ENCODE results near the gene TMA7.

The TMA7 gene

GRCh38 chr3:48409291-48410201 is 30.5 kb upstream of the TMA7 start:
- no peak for DNase-seq

DNA sequence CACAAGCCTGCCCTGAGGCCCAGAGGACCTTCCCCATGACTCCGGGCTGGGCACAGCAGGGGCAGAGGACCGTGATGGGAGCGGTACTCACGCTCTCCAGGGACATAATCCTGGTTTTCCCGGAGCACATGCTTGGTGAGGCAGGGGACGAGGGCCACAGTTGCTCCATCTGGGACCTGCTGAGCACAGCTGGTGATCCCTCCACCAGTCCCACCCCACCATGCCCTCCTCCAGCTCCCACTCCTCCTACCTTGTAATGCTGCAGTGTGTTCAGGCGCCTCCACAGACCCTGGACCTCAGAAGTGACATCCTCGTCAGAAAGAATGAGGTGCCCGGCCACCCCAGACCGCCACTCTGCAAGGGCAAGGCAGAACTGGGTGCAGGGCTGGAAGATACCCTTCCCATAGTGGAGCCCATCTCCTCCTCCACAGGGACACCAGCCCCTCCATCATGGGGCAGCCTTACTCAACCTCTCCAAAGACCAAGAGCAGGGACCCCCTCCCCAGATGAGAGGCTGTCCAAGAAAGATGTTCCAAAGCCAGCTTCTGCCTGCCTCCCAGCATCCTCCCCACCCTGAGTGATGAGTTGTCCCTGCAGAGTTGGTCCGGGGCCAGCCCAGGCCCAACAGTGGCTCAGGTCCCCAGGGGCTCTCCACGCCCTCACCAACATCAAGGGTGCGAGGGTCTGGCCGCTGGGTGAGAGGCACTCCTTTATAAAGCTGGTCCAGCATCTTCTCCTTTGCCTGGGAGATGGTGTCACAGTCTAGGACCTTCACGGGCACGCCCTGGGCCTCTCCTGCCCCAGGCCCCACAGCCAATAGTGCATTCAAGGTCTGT is 29.6 kb upstream of the TMA7 start:
- no peak for DNase-seq

DNA sequence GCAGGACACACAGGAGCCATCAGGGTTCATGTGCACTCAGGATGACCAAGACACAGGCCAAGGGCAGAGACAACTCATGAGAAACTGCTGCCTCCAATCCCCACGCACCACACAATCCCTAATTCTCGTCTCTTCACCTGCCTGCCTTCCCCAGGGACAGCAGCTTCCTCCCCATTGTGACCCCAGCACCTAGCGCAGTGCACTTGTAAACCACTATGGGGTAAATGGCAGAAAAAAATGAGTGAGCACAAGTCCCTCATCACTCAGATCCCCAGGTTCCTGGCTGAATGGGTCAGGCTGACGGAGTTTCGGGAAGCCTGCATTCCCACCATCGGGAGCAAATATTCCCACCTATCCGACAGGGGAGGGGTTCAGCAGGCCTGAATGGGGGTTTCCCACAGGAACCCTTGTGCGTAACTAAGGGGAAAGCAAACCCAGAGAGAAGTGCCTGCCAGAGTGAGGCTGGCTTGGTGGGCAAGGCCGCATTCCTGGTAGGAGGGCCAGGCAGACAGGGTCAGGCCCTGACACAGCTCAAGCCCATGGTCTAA is 28.9 kb upstream of the TMA7 start:
- no peak for DNase-seq

DNA sequence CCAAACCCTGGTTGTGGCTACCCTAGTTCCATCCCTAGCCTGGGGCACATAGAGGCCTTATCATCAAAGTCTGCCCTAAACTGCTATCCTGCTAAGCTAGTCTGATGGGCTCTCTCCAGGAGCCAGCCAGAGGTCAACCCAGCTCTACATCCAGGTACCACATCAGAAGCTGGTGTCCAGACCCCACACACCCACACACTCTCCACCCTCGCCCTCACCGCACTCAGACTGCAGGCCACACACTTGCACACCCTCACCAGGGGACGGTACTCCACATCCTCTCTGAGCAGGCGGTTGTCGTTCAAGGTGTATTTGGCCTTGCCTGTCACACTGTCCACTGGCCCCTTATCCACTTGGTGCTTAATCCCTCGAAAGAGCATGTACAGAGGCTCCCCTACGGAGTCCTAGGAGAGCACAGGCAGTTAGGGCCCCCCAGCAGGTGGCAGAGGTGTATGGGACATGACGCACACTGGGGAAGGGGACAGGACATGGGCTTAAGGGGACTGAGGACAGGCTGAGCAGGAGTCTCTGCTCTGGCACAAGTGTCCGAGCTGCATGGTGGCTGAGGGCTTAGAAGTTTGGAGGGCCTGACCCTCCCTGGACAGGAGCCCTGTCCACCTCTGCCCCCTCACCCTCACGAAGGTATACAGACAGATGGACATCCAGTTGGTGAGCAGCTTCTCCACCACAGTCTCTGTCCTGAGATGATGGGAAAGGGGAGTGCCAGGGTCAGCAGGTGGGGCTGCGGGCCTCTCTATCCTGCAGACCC is 28.3 kb upstream of the TMA7 start:
- DNase-seq, result no peak

DNA sequence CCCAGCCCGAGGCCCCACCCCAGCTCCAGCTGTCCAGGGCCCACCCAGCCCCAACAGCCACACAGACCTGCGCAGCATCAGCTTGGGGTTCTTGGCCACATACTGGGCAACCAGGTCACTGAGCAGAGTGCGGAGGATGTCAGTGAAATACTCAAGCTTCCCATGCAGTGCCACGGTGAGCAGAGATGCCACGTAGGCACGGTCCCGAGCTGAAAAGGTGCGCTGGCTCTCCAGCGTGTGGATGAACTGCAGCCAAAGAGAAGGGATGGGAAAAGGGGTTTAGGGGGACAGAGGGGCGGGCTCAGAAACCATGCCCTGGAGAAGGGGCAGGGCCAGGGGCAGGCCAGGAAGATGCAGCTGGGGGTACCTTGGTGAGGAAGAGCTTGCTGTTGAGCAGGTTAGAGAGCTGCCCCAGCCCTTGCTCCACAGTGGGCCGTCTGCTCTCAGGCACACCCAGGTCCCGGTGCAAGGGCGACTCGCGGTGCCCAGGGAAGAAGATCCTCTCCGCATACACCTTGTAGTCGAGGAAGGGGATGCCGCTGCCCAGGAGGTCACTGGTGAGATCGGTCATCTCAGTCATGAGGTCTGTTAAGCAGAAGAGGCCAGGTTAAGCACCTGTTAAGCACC is 27.6 kb upstream of the TMA7 start:
- DNase-seq, result no peak

GRCh38 chr3:48413086-48413485 is 27.0 kb upstream of the TMA7 start:
- DNase-seq, result no peak

GRCh38 chr3:48413611-48414010 is 26.4 kb upstream of the TMA7 start:
- no peak for DNase-seq

DNA sequence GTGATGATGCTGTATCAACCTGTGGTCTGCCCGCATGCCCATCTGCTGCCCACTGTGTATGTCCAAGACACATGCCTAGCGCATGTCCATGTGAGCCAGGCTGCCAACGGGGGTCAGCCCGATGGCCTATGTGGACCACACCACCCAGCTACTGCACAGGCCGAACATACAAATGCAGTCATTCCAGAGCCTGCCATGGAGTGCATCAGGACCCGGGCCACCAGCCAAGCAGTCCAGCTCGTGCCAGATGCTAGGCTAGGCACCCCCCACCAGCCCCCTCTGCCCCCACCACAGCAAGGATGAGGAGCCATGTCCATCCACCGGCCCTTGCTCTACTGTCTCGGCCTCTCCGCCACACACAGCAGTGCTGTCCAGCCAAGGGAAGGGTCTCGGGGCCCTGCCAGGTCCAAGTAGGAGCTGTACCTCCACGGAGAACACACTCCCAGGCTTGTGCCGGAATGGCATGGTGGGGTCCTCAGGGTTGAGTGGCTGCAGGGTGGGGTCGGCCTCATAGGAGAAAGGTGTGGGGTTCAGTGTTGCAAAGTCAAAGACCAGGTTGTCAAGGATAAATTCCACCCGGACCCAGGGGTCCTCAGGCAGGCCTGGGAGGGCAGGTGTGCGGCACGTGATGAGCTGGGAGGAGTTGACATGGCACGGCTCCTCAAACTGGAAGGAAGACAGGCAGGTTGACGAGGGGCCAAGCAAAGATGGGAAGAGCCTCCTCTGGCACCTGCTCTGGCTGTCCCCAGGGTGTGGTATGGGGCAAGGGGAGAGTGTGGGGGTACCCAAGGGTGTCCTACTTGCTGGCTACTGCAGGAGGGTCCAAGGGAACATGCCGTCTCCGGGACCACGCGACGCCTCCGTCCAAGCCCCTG is 25.4 kb upstream of the TMA7 start:
- DNase-seq, result no peak

GRCh38 chr3:48415251-48415953 is 24.7 kb upstream of the TMA7 start:
- no peak for DNase-seq

DNA sequence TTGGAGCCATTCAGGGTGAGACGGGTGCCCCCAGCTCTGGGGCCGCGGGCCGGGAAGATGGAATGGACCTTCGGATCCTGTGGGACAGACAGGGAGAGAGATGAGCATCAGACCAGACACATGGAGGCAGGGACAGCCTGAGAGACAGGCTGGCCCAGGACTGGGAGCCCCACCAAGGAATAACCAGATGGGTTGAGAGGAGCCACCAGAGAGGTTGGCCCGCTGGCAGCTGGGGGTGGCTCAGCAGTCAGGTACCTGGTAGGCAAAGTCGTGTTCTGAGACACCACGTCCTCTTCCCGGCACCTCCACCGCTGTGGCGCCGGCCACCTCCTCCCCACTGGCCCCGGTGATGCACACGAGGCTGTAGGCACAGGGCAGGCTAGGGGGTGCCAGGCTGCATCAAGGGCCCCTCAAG is 24.0 kb upstream of the TMA7 start:
- DNase-seq, result no peak

- DNase-seq, result no peak
Measured at GRCh38 chr3:48416546-48416945, 23.5 kb upstream of the TMA7 start.

- no peak for DNase-seq
Measured at GRCh38 chr3:48417529-48418108, 22.4 kb upstream of the TMA7 start.

DNA sequence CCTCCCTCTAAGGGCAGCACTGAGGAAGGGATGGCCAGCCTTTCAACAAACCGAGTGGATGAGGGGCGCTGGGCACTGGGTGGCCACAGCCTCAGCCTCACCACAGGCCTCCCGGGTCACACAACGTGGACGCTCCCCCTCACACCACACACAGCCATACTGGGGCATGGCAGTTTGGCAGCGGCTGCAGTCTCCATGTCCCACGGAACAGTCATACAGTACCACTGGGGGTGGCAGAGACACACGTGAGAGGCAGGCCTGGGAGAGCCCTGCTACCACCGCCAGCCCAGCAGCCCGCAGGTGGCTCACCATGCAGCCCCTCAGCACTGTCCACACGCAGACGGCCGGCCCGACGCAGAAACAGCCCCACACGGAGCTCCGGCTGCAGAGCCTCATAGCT is 21.9 kb upstream of the TMA7 start:
- DNase-seq, result no peak

GRCh38 chr3:48418651-48419050 is 21.4 kb upstream of the TMA7 start:
- DNase-seq, result no peak

- DNase-seq, result no peak
Measured at GRCh38 chr3:48419149-48419548, 20.9 kb upstream of the TMA7 start.

GRCh38 chr3:48419597-48419996 is 20.5 kb upstream of the TMA7 start:
- DNase-seq, result no peak

- no peak for DNase-seq
Measured at GRCh38 chr3:48420561-48420960, 19.5 kb upstream of the TMA7 start.

DNA sequence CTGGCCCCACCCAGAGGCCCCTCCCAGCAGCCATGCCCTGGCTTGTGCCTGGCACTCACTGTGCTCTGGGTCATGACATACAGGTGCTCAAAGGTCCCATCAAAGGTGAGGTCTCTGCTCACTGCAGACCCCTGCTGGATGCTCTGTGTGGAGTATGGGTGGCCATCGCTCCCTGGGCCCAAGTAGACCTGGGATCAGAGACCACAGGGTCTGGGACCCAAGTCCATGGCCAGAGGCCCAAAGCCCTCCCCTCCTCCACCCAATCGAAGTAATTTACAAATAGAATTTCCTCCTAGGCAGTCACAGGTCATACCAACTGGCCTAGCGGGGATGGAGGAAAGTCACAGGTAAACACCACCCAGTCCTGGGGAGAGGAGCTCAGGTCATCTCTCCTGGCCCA is 17.8 kb upstream of the TMA7 start:
- no peak for DNase-seq

DNA sequence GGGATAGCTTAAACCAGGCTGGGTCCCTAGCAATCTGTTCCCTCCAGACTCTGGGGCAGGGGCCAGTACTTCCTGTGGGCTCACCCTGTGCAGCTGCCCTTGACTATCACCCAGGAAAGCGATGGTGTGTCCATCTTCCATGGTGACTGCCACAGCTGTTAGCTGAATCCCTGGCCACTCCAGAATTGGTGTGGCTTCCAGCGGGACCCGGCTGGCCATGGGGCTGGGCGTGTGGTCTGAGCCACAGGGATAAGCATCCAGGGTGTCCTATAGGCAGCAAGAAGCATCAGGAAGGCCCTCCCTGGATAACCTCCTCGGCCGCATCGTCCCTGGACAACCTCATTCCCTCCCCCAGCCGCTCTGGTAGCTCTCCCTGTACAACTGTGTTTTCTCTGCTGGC is 17.4 kb upstream of the TMA7 start:
- DNase-seq, result no peak

DNA sequence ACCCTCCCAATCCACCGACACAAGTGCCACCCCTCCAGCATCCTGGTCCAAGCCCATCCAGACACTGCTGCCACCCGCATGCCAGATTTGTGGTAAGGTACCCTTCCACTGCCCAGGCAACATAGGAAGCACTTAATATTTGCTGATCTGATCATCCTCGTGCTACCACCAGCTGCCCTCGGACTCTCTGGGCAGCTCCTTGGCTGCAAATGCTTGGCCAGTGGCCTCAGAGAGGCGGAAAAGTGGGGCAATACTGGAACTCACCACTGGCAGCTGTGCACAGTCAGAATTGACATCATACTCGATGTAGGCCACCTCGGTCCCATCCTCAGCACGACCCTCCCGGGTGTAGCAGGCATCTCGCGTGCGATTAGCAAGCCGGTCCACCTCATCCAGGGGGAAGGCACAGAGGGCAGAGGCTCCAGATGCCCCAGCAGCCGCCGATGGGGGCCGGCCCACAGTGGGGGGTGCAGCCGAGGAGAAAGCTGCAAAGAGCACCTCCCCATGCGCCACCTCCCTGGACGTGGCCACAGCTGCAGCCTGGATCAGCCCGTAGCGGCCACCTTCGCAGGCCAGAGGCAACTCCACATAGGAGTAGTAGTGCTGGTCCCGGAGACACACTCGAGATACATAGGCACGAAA is 16.7 kb upstream of the TMA7 start:
- no peak for DNase-seq
